Adrenal gland (tissue), 12 donors: ENCODE results near the gene NR2F6. TPM values are rescaled to one million over a fixed set of nuclear protein-coding genes. Genes with fewer than 3 reads are reported as not detected.

Experiments
- DNase-seq, 7 donors: peaks; one replicate each; pipeline ENCODE4 v3.0.0-alpha.2; 2019 to 2020
- H3K27ac ChIP-seq, 5 donors: fragments of 200-600 bp; sonication (generic) in 4 of 5; 1 replicate in 3 of 5; 2 replicates in 2 of 5; pipeline versions ENCODE4 v1.5.1 to v1.8.0; 2016 to 2020; ENCODE audit warnings: mild to moderate bottlenecking in 1 of 5
- H3K27me3 ChIP-seq: fragments of 200-600 bp; 2 replicates; pipeline ENCODE4 v1.8.0; 2021
- H3K36me3 ChIP-seq, 2 donors: fragments of 200-600 bp; replicated peaks in 1 of 2; 1 replicate in 1 of 2; 2 replicates in 1 of 2; pipeline versions ENCODE4 v1.5.1 to v1.8.0; 2018 to 2022
- H3K4me1 ChIP-seq, 2 donors: fragments of 200-600 bp; replicated peaks in 1 of 2; 1 replicate in 1 of 2; 2 replicates in 1 of 2; pipeline versions ENCODE4 v1.5.1 to v1.8.0; 2018 to 2021
- H3K4me3 ChIP-seq, 4 donors: fragments of 200-600 bp; sonication (generic) in 3 of 4; one replicate each; pipeline ENCODE4 v1.5.1; 2016 to 2018
- H3K9me3 ChIP-seq, 3 donors: fragments of 200-600 bp; sonication (generic) in 1 of 3; replicated peaks in 1 of 3; 1 replicate in 2 of 3; 2 replicates in 1 of 3; pipeline versions ENCODE4 v1.5.1 to v1.8.0; 2016 to 2021
- CTCF ChIP-seq, 6 experiments: fragments of 450-650 bp in 4 of 6; fragments of 200-600 bp in 2 of 6; sonication (generic) in 1 of 6; IDR thresholded peaks; 1 replicate in 5 of 6; 2 replicates in 1 of 6; pipeline versions ENCODE4 v1.5.1 to v1.8.0; 2016 to 2021; ENCODE audit warnings: antibody characterized with exemption in 6 of 6, mild to moderate bottlenecking in 2 of 6, moderate library complexity in 1 of 6
- POLR2A ChIP-seq, 2 donors: fragments of 450-650 bp; IDR thresholded peaks; one replicate each; pipeline ENCODE4 v1.6.1; 2017; ENCODE audit warnings: antibody characterized with exemption in 2 of 2, mild to moderate bottlenecking in 2 of 2, moderate library complexity in 1 of 2
- WGBS, 4 donors: extraction: QIAGEN DNeasy Blood & Tissue Kit in 2 of 4; methylation state at CpG; one replicate each; pipeline versions ENCODE4 v1.1.5 to v1.1.7; 2013 to 2017; 5-methylcytosine and 5-hydroxymethylcytosine counted together
- intact Hi-C, 2 donors: fragments of 100-400 bp; cut with DNase I; formaldehyde crosslinking; loops; one replicate each; pipeline versions ENCODE4 v1.14.1 to v1.15.0; 2022 to 2023
- polyA plus RNA-seq, 3 donors: library from polyadenylated mRNA; stranded (reverse); fragments of 200-250 nt in 2 of 3; fragments of 350-450 nt in 1 of 3; fragmentation: Illumina TruSeq in 1 of 3; extraction: RNeasy Lipid Tissue Mini Kit (QIAGEN cat#74804) in 1 of 3; gene quantifications; one replicate each; pipeline ENCODE4 v1.2.3, GENCODE V29; 2013 to 2014
- total RNA-seq, 9 donors: library from RNA; depleted of rRNA in 4 of 9; stranded (reverse); fragments of >200 nt in 4 of 9; fragments of 120-200 nt in 1 of 9; fragmentation: NEBNext Ultra II Directional in 1 of 9; extraction: Animal tissue kit (Norgen Biotek cat#: 25700) in 1 of 9; gene quantifications; one replicate each; pipeline versions ENCODE4 v1.1.0 to v1.2.4, GENCODE V29; 2013 to 2023
- donor health status: healthy with polysubstance abuse.
- donor health status: Bipolar disorder and iron deficiency.
- donor health status: DM: yes; HTN: yes; CAD: no.
- donor health status: DM: no; HTN: no; CAD: no.
- donor health status: DM: no; HTN: no; CAD: no.
- donor health status: DM: yes; HTN: yes; CAD: no.

Gene NR2F6
- total and polyA plus RNA-seq, 12 donors: 6.6 to 140 (median 39.8) TPM

DNA sequence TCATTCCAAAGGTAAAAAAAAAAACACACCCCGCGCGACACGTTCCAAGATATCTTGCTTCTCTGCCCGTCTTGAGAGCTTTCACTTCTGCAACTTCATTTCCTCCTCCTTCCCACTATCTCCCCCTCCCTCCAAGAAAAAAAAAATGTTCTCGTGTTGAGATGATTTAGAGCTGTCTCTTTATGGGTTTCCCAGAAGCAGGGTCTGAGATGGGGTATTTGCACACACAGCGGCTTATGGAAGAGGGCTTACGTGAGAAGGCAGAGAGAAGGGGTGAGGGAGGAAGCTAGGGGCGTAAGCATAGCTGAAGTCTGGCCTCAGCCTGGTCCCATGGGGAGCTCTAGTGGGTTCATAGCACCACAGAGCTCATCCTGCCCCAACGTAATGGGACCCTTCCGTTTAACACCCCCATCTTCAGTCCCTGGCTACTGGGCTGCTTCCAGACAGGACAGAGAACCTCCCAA, 61.8 kb downstream of the NR2F6 start:
- no peak overlapping the region for H3K4me3 ChIP-seq
- H3K27me3 ChIP-seq: no peaks in the 10 kb centered on the region
- peak overlapping the region in 1 of 5 donors; percentile 41 for H3K27ac ChIP-seq
- H3K9me3 ChIP-seq: no peaks in the 10 kb centered on the region
- H3K4me1 ChIP-seq: no peaks in the 10 kb centered on the region
- intact Hi-C loops: no loop called here
- peaks cover 0 to 54% of the 10 kb centered on the region in 2 donors for H3K36me3 ChIP-seq
- WGBS, 4 donors: 67 to 74% (median 70%) methylated on average over 9 to 11 of the region's 11 CpGs
- TF ChIP-seq POLR2A (IDR thresholded peaks at IDR 0.05): no peak
- no peak for TF ChIP-seq CTCF (IDR thresholded peaks at IDR 0.05)
- DNase-seq: no peak

DNA sequence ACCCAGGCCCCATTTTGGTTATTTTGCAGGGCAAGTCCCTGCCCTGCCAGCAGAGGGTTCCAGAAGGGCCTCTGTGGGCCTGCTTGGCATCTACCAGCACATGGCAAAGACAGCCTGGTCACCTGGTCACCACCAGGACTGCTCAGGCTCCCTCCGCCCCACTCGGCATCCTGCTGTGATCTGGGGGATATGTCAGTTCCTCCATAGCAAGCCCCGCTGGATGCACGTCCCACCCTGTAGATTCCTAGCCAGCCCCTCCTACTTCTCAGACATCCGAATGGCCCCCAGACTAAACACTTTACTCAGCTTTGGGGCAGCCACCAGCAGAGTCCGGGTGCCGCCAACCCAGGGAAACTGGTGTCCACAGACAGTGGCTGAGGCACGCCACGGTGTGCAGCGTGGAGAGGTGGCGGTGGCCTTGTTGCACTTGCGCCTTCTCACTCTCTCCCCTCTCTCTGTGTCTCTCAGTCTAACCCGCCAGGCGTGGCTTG, 62.4 kb downstream of the NR2F6 start:
- H3K27ac ChIP-seq: no peak overlapping the region
- TF ChIP-seq CTCF (IDR thresholded peaks at IDR 0.05) (no peak), POLR2A (IDR thresholded peaks at IDR 0.05) (no peak)
- WGBS, 4 donors: 81 to 88% (median 85%) methylated on average over 6 to 14 of the region's 14 CpGs
- H3K4me3 ChIP-seq: no peak overlapping the region
- intact Hi-C loops: no loop called here
- DNase-seq: no peak
- no peaks in the 10 kb centered on the region for H3K4me1 ChIP-seq
- no peaks in the 10 kb centered on the region for H3K9me3 ChIP-seq
- peaks cover 0 to 53% of the 10 kb centered on the region in 2 donors for H3K36me3 ChIP-seq
- no peaks in the 10 kb centered on the region for H3K27me3 ChIP-seq

Other genes starting within 250 kb of the NR2F6 start
- gene CPAMD8, start 219.1 kb downstream of the NR2F6 start, total RNA-seq: 10 to 100 TPM in 3 of 9 donors, 1 to 10 TPM in 6; 5.2 to 19.1 (median 8.7) TPM
- gene CPAMD8, start 219.1 kb downstream of the NR2F6 start, polyA plus RNA-seq: 10 to 100 TPM in 2 of 3 donors, 1 to 10 TPM in 1; 3.1 to 33.7 (median 18.6) TPM
- gene HAUS8, start 170.5 kb downstream of the NR2F6 start, total RNA-seq: 10 to 100 TPM in 3 of 9 donors, 1 to 10 TPM in 6; 3.9 to 10.9 (median 8.7) TPM
- gene HAUS8, start 170.5 kb downstream of the NR2F6 start, polyA plus RNA-seq: 10 to 100 TPM in 2 of 3 donors, 1 to 10 TPM in 1; 7.5 to 17.9 (median 17.5) TPM
- 100 to 1,000 TPM in 1 of 9 donors, 10 to 100 TPM in 8; 23.6 to 183 (median 85.3) TPM for gene MYO9B, start 170.1 kb downstream of the NR2F6 start, total RNA-seq
- gene MYO9B, start 170.1 kb downstream of the NR2F6 start, polyA plus RNA-seq: 100 to 1,000 TPM in 1 of 3 donors, 10 to 100 TPM in 2; 29.9 to 236 (median 99.6) TPM
- 10 to 100 TPM; 26.5 to 55.6 (median 42.3) TPM for gene USE1, start 30.6 kb downstream of the NR2F6 start, total RNA-seq
- gene USE1, start 30.6 kb downstream of the NR2F6 start, polyA plus RNA-seq: 10 to 100 TPM; 23.7 to 87.8 (median 75.3) TPM
- 10 to 100 TPM in 8 of 9 donors, 1 to 10 TPM in 1; 6.1 to 49.1 (median 33.6) TPM for gene OCEL1, start 19.7 kb downstream of the NR2F6 start, total RNA-seq
- gene OCEL1, start 19.7 kb downstream of the NR2F6 start, polyA plus RNA-seq: 10 to 100 TPM; 10.3 to 48.2 (median 27.0) TPM
- 10 to 100 TPM in 2 of 9 donors, 1 to 10 TPM in 7; 1.8 to 13.2 (median 4.1) TPM for gene USHBP1, start 18.8 kb upstream of the NR2F6 start, total RNA-seq
- 10 to 100 TPM in 2 of 3 donors, under 1 TPM in 1; 0.71 to 23.6 (median 10.4) TPM for gene USHBP1, start 18.8 kb upstream of the NR2F6 start, polyA plus RNA-seq
- 100 to 1,000 TPM in 2 of 9 donors, 10 to 100 TPM in 7; 68.5 to 162 (median 79.7) TPM for gene BABAM1, start 21.5 kb upstream of the NR2F6 start, total RNA-seq
- 100 to 1,000 TPM in 2 of 3 donors, 10 to 100 TPM in 1; 71.1 to 116 (median 101) TPM for gene BABAM1, start 21.5 kb upstream of the NR2F6 start, polyA plus RNA-seq
- gene ANKLE1, start 36.0 kb upstream of the NR2F6 start, total RNA-seq: 1 to 10 TPM in 1 of 9 donors, under 1 TPM in 8; 0.17 to 1.8 (median 0.35) TPM
- 1 to 10 TPM in 1 of 3 donors, under 1 TPM in 2; 0.11 to 1.7 (median 0.64) TPM for gene ANKLE1, start 36.0 kb upstream of the NR2F6 start, polyA plus RNA-seq
- gene ABHD8, start 57.5 kb upstream of the NR2F6 start, total RNA-seq: 10 to 100 TPM; 13.6 to 60.0 (median 39.6) TPM
- gene ABHD8, start 57.5 kb upstream of the NR2F6 start, polyA plus RNA-seq: 10 to 100 TPM in 2 of 3 donors, 1 to 10 TPM in 1; 2.3 to 33.1 (median 32.0) TPM
- gene MRPL34, start 60.0 kb upstream of the NR2F6 start, total RNA-seq: 100 to 1,000 TPM in 8 of 9 donors, 10 to 100 TPM in 1; 95.8 to 358 (median 165) TPM
- gene MRPL34, start 60.0 kb upstream of the NR2F6 start, polyA plus RNA-seq: 100 to 1,000 TPM; 101 to 144 (median 121) TPM
- 10 to 100 TPM in 8 of 9 donors, 1 to 10 TPM in 1; 6.8 to 54.9 (median 36.0) TPM for gene DDA1, start 63.6 kb upstream of the NR2F6 start, total RNA-seq
- 10 to 100 TPM; 40.3 to 71.4 (median 50.4) TPM for gene DDA1, start 63.6 kb upstream of the NR2F6 start, polyA plus RNA-seq
- gene ANO8, start 88.9 kb upstream of the NR2F6 start, total RNA-seq: 10 to 100 TPM in 8 of 9 donors, 1 to 10 TPM in 1; 4.8 to 78.0 (median 26.5) TPM
- 10 to 100 TPM in 2 of 3 donors, 1 to 10 TPM in 1; 4.4 to 70.7 (median 33.0) TPM for gene ANO8, start 88.9 kb upstream of the NR2F6 start, polyA plus RNA-seq
- 10 to 100 TPM; 11.8 to 50.4 (median 25.6) TPM for gene GTPBP3, start 91.6 kb upstream of the NR2F6 start, total RNA-seq
- 10 to 100 TPM in 2 of 3 donors, 1 to 10 TPM in 1; 5.5 to 36.8 (median 19.0) TPM for gene GTPBP3, start 91.6 kb upstream of the NR2F6 start, polyA plus RNA-seq
- 100 to 1,000 TPM in 3 of 9 donors, 10 to 100 TPM in 6; 27.9 to 140 (median 72.2) TPM for gene PLVAP, start 131.4 kb upstream of the NR2F6 start, total RNA-seq
- 100 to 1,000 TPM in 2 of 3 donors, 10 to 100 TPM in 1; 40.9 to 381 (median 127) TPM for gene PLVAP, start 131.4 kb upstream of the NR2F6 start, polyA plus RNA-seq
- gene CCDC194, start 148.3 kb upstream of the NR2F6 start, total RNA-seq: 1 to 10 TPM in 6 of 9 donors, under 1 TPM in 1, not detected in 2; 0.49 to 5.6 (median 2.8) TPM
- gene CCDC194, start 148.3 kb upstream of the NR2F6 start, polyA plus RNA-seq: 1 to 10 TPM; 1.1 to 3.0 (median 1.3) TPM
- gene BST2, start 159.7 kb upstream of the NR2F6 start, total RNA-seq: 100 to 1,000 TPM; 146 to 940 (median 704) TPM
- gene BST2, start 159.7 kb upstream of the NR2F6 start, polyA plus RNA-seq: 100 to 1,000 TPM; 159 to 304 (median 271) TPM
- gene MVB12A, start 174.1 kb upstream of the NR2F6 start, total RNA-seq: 100 to 1,000 TPM in 5 of 9 donors, 10 to 100 TPM in 4; 53.3 to 162 (median 104) TPM
- gene MVB12A, start 174.1 kb upstream of the NR2F6 start, polyA plus RNA-seq: 100 to 1,000 TPM in 2 of 3 donors, 10 to 100 TPM in 1; 17.4 to 142 (median 132) TPM
- gene TMEM221, start 202.7 kb upstream of the NR2F6 start, total RNA-seq: 1 to 10 TPM in 7 of 9 donors, under 1 TPM in 2; 0.22 to 8.7 (median 5.4) TPM
- 1 to 10 TPM in 2 of 3 donors, under 1 TPM in 1; 0.77 to 2.8 (median 1.9) TPM for gene TMEM221, start 202.7 kb upstream of the NR2F6 start, polyA plus RNA-seq
- 1 to 10 TPM in 2 of 9 donors, under 1 TPM in 3, not detected in 4; 0.41 to 2.7 (median 0.92) TPM for gene NXNL1, start 215.0 kb upstream of the NR2F6 start, total RNA-seq
- 1 to 10 TPM in 2 of 3 donors, not detected in 1; 2.6 to 4.8 TPM for gene NXNL1, start 215.0 kb upstream of the NR2F6 start, polyA plus RNA-seq
- 100 to 1,000 TPM in 1 of 9 donors, 10 to 100 TPM in 7, 1 to 10 TPM in 1; 4.9 to 107 (median 56.3) TPM for gene SLC27A1, start 224.6 kb upstream of the NR2F6 start, total RNA-seq
- gene SLC27A1, start 224.6 kb upstream of the NR2F6 start, polyA plus RNA-seq: 10 to 100 TPM in 2 of 3 donors, 1 to 10 TPM in 1; 6.8 to 78.8 (median 33.3) TPM